GM12872 (cell line): ENCODE data around the gene NSG2.

Source experiments
- CTCF ChIP-seq: IDR thresholded peaks from 3 replicates; pipeline ENCODE4 v1.5.1; 2011; ENCODE audit warnings: low read depth, mild to moderate bottlenecking, low read length, moderate library complexity; ENCODE audit not compliant: insufficient read depth

Gene NSG2

GRCh38 chr5:174011441-174011840 lies 34.1 kb upstream of the NSG2 start:
- TF ChIP-seq CTCF: no peak

GRCh38 chr5:174020069-174020927 lies 25.2 kb upstream of the NSG2 start:
- TF ChIP-seq CTCF: peak; percentile 73

GRCh38 chr5:174020928-174021304 lies 24.6 kb upstream of the NSG2 start:
- 0 out of 3 replicates have a peak, but pooled peaks have one; percentile 1 for TF ChIP-seq CTCF

GRCh38 chr5:174022384-174023095 lies 23.0 kb upstream of the NSG2 start:
- TF ChIP-seq CTCF: no peak

- TF ChIP-seq CTCF: no peak
These were observed 15.2 kb upstream of the NSG2 start for GRCh38 chr5:174030286-174030685.

GRCh38 chr5:174044466-174045254 lies 846 bp upstream of the NSG2 start:
- no peak for TF ChIP-seq CTCF

GRCh38 chr5:174046558-174046957 lies 1.1 kb downstream of the NSG2 start:
- TF ChIP-seq CTCF: no peak
